Choroid plexus epithelial cell (primary cell): ENCODE data around the gene PEPD.

ENCODE experiments used
- DNase-seq: peaks from one replicate; pipeline ENCODE4 v3.0.0-alpha.2; 2010; ENCODE audit warnings: low read depth
- H3K4me3 ChIP-seq: 2 replicates; pipeline ENCODE4 v1.5.1; 2011; ENCODE audit warnings: low read depth, mild to moderate bottlenecking, control low read depth, low read length, moderate library complexity
- TF ChIP-seq, protein P1 (sequence below): conservative IDR thresholded peaks from 2 replicates; pipeline ENCODE4 v1.5.1; 2011; ENCODE audit warnings: low read depth, mild to moderate bottlenecking, control low read depth, inconsistent platforms, low read length, moderate library complexity

Gene PEPD

GRCh38 chr19:33403221-33403972, 118.2 kb downstream of the PEPD start:
- TF ChIP-seq, protein P1, sequence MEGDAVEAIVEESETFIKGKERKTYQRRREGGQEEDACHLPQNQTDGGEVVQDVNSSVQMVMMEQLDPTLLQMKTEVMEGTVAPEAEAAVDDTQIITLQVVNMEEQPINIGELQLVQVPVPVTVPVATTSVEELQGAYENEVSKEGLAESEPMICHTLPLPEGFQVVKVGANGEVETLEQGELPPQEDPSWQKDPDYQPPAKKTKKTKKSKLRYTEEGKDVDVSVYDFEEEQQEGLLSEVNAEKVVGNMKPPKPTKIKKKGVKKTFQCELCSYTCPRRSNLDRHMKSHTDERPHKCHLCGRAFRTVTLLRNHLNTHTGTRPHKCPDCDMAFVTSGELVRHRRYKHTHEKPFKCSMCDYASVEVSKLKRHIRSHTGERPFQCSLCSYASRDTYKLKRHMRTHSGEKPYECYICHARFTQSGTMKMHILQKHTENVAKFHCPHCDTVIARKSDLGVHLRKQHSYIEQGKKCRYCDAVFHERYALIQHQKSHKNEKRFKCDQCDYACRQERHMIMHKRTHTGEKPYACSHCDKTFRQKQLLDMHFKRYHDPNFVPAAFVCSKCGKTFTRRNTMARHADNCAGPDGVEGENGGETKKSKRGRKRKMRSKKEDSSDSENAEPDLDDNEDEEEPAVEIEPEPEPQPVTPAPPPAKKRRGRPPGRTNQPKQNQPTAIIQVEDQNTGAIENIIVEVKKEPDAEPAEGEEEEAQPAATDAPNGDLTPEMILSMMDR: no peak
- DNase-seq: peak; percentile 15
- no peak overlapping the region for H3K4me3 ChIP-seq

GRCh38 chr19:33402421-33403220, 119.0 kb downstream of the PEPD start:
- DNase-seq: no peak
- H3K4me3 ChIP-seq: no peak overlapping the region
- TF ChIP-seq, protein P1: peak; percentile 14

DNA sequence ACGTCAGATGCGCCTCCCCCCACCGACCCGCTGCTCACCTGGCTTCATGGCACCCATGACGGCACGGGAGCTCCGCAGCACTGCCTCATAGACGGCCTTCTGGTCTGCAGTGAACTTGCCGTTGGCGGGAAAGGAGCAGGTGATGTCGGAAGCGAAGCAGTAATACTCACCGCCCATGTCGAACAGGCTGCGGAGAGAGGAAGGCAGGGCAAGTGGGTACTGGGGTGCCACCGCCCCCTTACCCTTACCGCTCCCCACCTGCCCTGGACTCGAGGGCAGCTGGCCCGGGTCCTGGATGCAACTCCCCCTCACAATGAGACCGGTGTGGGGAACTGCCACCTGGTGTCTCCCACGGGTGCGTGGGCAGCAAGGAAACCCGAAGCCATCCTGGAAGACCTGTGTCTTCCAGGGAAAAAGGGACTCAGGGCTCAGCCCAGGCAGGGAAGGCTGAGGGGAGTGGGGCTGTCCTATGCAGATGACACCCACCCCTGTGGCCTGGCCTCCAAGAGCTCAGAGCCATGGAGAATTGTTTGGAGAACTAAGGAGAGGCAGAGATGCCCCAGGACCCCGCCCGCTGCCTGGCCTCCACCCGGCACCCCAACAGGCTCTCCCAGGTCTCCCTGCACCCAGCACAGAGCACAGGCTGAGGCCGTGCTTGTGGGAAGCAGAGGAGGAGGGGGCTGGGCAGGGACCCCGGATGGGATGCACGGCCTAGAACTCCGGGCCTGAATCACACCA, 119.7 kb downstream of the PEPD start:
- DNase-seq: no peak

DNA sequence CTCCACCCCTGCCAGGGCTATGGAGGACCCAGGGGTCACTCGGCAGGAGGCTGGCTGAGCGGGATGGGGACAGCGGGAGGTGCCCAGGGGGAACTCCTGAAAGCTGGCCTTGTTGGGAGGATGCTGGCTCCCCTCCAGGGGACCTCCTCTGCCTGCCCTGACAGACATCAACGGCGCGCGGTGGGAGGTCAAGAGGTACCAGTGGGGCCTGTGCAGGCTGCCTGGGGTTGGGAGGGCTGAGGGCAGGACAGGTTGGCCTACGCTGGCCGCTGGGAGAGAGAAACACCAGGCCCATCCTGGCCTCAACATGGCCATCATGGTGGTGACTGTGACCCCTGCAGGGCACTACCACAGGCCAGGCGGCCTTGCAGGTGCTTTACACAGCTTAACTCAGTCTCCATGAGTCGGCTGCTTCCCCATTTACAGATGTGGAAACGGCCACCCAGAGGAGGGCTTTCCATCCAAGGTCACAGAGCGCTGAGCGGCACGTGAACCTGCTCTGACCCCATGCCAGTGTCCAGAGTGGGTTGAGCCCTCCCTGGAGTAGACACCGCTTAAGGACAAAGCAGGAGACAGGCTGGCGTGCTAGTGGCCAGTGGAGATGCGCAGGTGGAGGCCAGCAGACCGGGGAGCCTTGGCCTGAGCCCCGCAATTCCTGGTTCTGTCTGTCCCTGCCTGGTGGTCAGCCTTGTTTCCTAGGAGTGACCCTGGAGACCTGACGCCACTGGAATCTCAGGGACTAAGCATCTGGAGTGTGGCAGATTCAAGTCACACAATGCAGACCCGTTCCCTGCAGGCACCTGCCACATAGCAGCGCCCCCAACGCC, 120.5 kb downstream of the PEPD start:
- DNase-seq: no peak
- no peak overlapping the region for H3K4me3 ChIP-seq
- TF ChIP-seq, protein P1: no peak

More for the DNA sequence above, 119.7 kb downstream of the PEPD start:
- H3K4me3 ChIP-seq: no peak overlapping the region
- TF ChIP-seq, protein P1: no peak

DNA sequence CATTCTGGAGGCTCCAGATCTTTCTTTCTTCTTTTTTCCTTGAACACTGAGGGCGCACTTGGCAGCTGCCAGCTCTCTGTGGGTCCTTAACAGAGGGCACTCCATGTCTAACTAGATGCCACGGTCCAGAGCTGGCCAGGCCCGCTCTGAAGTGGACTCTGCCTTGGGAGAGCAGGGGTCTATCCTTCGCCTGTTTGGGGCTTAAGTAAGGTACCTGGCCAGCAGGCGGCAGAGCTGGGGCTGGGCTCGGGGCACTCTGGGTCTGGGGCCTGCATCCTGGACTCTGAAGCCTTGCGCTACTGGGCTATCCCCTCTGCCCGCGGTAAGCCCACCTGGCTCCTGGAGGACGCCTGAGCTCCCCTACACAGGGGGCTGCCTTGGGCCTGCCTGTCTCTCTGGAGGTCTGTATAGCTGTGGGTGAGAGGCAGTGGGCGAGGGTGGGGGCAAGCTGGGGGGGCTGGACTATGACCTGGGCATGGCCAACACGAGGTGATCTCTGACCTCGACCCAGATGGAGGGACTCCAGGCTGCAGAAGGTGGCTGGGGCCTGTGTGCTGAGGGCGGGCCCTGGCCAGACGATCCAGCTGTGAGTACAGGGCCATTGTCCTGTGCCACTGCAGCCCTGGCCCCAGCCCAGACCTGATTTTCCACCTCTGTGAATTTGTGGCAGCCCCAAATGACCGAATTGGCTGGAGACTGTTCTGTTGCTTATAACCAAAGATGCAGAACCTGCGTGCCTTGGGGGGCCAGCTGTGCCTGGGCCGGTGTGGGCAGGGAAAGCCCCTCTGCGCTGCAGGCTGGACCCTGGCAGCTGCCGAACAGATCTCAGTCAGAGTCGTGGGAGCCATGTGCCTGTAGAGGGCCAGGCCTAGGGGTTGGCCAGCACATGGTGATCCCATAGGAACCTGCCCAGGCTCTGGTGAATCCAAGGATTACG, 121.6 kb downstream of the PEPD start:
- TF ChIP-seq, protein P1: no peak
- no peak for DNase-seq
- no peak overlapping the region for H3K4me3 ChIP-seq
